Spinal cord (tissue), 10 donors: Measurements from ENCODE around the gene OASL. TPM values are rescaled to one million over a fixed set of nuclear protein-coding genes. Genes with fewer than 3 reads are reported as not detected.

Source experiments
- DNase-seq, 6 donors: peaks; one replicate each; pipeline versions ENCODE4 v3.0.0 to v3.0.0-alpha.2; 2013 to 2015; ENCODE audit warnings: low spot score in 6 of 6, low read depth in 4 of 6
- H3K27ac ChIP-seq: one replicate; pipeline ENCODE4 v1.5.1; 2013; ENCODE audit warnings: low read depth, low read length, control low read depth
- H3K27me3 ChIP-seq: one replicate; pipeline ENCODE4 v1.6.1; 2013; ENCODE audit warnings: low read length; ENCODE audit not compliant: control insufficient read depth, insufficient read depth
- H3K36me3 ChIP-seq: one replicate; pipeline ENCODE4 v1.6.1; 2013; ENCODE audit warnings: low read length; ENCODE audit not compliant: control insufficient read depth, insufficient read depth
- H3K4me1 ChIP-seq: one replicate; pipeline ENCODE4 v1.6.1; 2013; ENCODE audit warnings: low read length; ENCODE audit not compliant: control insufficient read depth, insufficient read depth
- H3K4me3 ChIP-seq: one replicate; pipeline ENCODE4 v1.5.1; 2013; ENCODE audit warnings: low read depth, low read length, control low read depth
- H3K9me3 ChIP-seq: one replicate; pipeline ENCODE4 v1.6.1; 2013; ENCODE audit warnings: low read length; ENCODE audit not compliant: control insufficient read depth, insufficient read depth
- WGBS: methylation state at CpG from one replicate; pipeline ENCODE4 v1.1.5; 2013; ENCODE audit warnings: missing lambda C conversion rate; ENCODE audit not compliant: insufficient coverage; 5-methylcytosine and 5-hydroxymethylcytosine counted together
- long read RNA-seq, 4 donors: transcript quantifications; one replicate each; lab custom pipeline, GENCODE V29; 2026
- polyA plus RNA-seq, 2 donors: library from polyadenylated mRNA; unstranded; fragments of 120-200 nt; gene quantifications; one replicate each; pipeline ENCODE4 v1.2.1, GENCODE V29; 2013; ENCODE audit not compliant: insufficient read length in 2 of 2
- total RNA-seq, 2 donors: library from RNA; depleted of rRNA in 1 of 2; stranded (reverse); fragments of 120-200 nt in 1 of 2; fragments of >200 nt in 1 of 2; gene quantifications; one replicate each; pipeline versions ENCODE4 v1.2.3 to v1.2.4, GENCODE V29; 2013 to 2014
- donor health status: healthy.

OASL gene
- total RNA-seq (under 1 TPM; 0.39 to 0.59 TPM), polyA plus RNA-seq (under 1 TPM; 0.15 to 0.21 TPM)
- long read RNA-seq, donor 1, partial matches to known transcripts, result 0 of 2 reads
- long read RNA-seq, donor 1, other reads (novel, unspliced or antisense), result 0 of 2 reads
- long read RNA-seq, donor 2, result 0 reads
- long read RNA-seq, donor 3, result 0 reads
- long read RNA-seq, donor 4, result 0 reads

GRCh38 chr12:121038861-121039668 lies at the start of gene OASL:
Gene OASL (minus strand): TSS chr12:121039246. CDS start chr12:121038971, 275 bp downstream.
- H3K4me3 ChIP-seq, result no peak within 1 kb of the TSS
- peak in 1 of 6 donors; percentile 13 for DNase-seq

GRCh38 chr12:121088195-121088585 lies 49.1 kb upstream of the OASL start:
- H3K27me3 ChIP-seq, result no peaks in the 10 kb centered on the region
- DNase-seq, result no peak
- no peaks in the 10 kb centered on the region for H3K9me3 ChIP-seq
- H3K36me3 ChIP-seq, result no peaks in the 10 kb centered on the region
- peaks cover 4% of the 10 kb centered on the region for H3K4me1 ChIP-seq
- WGBS, result 93% methylated on average over 6 of the region's 6 CpGs
- H3K4me3 ChIP-seq, result no peak overlapping the region
- H3K27ac ChIP-seq, result no peak overlapping the region

More at GRCh38 chr12:121038861-121039668, at the start of gene OASL:
- no peaks in the 10 kb centered on the region for H3K36me3 ChIP-seq
- H3K4me1 ChIP-seq, result peaks cover 6% of the 10 kb centered on the region
- H3K27ac ChIP-seq, result no peak within 1 kb of the TSS
- H3K9me3 ChIP-seq, result no peaks in the 10 kb centered on the region
- WGBS, result 38% methylated on average over 11 of the region's 13 CpGs
- peaks cover 4% of the 10 kb centered on the region for H3K27me3 ChIP-seq

GRCh38 chr12:121087467-121088194 lies 48.6 kb upstream of the OASL start:
- H3K27ac ChIP-seq, result no peak overlapping the region
- no peaks in the 10 kb centered on the region for H3K27me3 ChIP-seq
- no peak for DNase-seq
- H3K4me3 ChIP-seq, result no peak overlapping the region
- no peaks in the 10 kb centered on the region for H3K36me3 ChIP-seq
- no peaks in the 10 kb centered on the region for H3K9me3 ChIP-seq
- WGBS, result 75% methylated on average over 10 of the region's 11 CpGs
- peaks cover 4% of the 10 kb centered on the region for H3K4me1 ChIP-seq

- H3K36me3 ChIP-seq, result no peaks in the 10 kb centered on the region
- H3K27ac ChIP-seq, result no peak overlapping the region
- no peak for DNase-seq
- peaks cover 4% of the 10 kb centered on the region for H3K4me1 ChIP-seq
- 87% methylated on average over 7 of the region's 8 CpGs for WGBS
- H3K27me3 ChIP-seq, result no peaks in the 10 kb centered on the region
- H3K9me3 ChIP-seq, result no peaks in the 10 kb centered on the region
- no peak overlapping the region for H3K4me3 ChIP-seq
Measured at GRCh38 chr12:121086781-121087295, 47.8 kb upstream of the OASL start.

- Histone ChIP-seq H3K36me3 (no peaks in the 10 kb centered on the region), H3K27ac (no peak overlapping the region), H3K4me3 (no peak overlapping the region), H3K9me3 (no peaks in the 10 kb centered on the region), H3K4me1 (peaks cover 2% of the 10 kb centered on the region), H3K27me3 (no peaks in the 10 kb centered on the region)
- 94% methylated on average over 17 of the region's 17 CpGs for WGBS
- DNase-seq, result no peak
Measured at GRCh38 chr12:121085506-121086353, 46.7 kb upstream of the OASL start.

GRCh38 chr12:121085069-121085468 lies 46.0 kb upstream of the OASL start:
- Histone ChIP-seq H3K4me3 (no peak overlapping the region), H3K9me3 (no peaks in the 10 kb centered on the region), H3K27ac (no peak overlapping the region), H3K27me3 (no peaks in the 10 kb centered on the region), H3K4me1 (no peaks in the 10 kb centered on the region), H3K36me3 (no peaks in the 10 kb centered on the region)
- whole genome bisulfite sequencing, result 71% methylated on average over 1 of the region's 4 CpGs
- no peak for DNase-seq

GRCh38 chr12:121084229-121084628 lies 45.2 kb upstream of the OASL start:
- H3K4me1 ChIP-seq, result no peaks in the 10 kb centered on the region
- WGBS, result no CpG with 5 or more reads among the region's 3 CpGs
- H3K27ac ChIP-seq, result no peak overlapping the region
- no peak overlapping the region for H3K4me3 ChIP-seq
- no peaks in the 10 kb centered on the region for H3K36me3 ChIP-seq
- no peaks in the 10 kb centered on the region for H3K9me3 ChIP-seq
- no peaks in the 10 kb centered on the region for H3K27me3 ChIP-seq
- no peak for DNase-seq

GRCh38 chr12:121080909-121081308 lies 41.9 kb upstream of the OASL start:
- H3K4me1 ChIP-seq, result no peaks in the 10 kb centered on the region
- no peaks in the 10 kb centered on the region for H3K27me3 ChIP-seq
- no peaks in the 10 kb centered on the region for H3K36me3 ChIP-seq
- H3K9me3 ChIP-seq, result no peaks in the 10 kb centered on the region
- H3K27ac ChIP-seq, result no peak overlapping the region
- no peak for DNase-seq
- no CpG with 5 or more reads among the region's 2 CpGs for WGBS
- H3K4me3 ChIP-seq, result no peak overlapping the region

- Histone ChIP-seq H3K4me3 (no peak overlapping the region), H3K27ac (no peak overlapping the region), H3K27me3 (no peaks in the 10 kb centered on the region), H3K9me3 (no peaks in the 10 kb centered on the region), H3K36me3 (no peaks in the 10 kb centered on the region), H3K4me1 (no peaks in the 10 kb centered on the region)
- WGBS, result 95% methylated on average over 12 of the region's 13 CpGs
- no peak for DNase-seq
Measured at GRCh38 chr12:121079736-121080272, 40.8 kb upstream of the OASL start.
